AG09319 (cell line): ENCODE measurements around the gene B3GALNT2.
"Not testable (repeated sequence)": the region's sequence is repeated elsewhere in the genome, so short reads cannot be mapped to it uniquely, and the experiment has no call there.

ENCODE experiments used
- DNase-seq: peaks from one replicate; pipeline ENCODE4 v3.0.0-alpha.2; 2010; ENCODE audit warnings: low read depth; ENCODE audit errors: extremely low read depth
- TF ChIP-seq, protein P1 (sequence below): IDR thresholded peaks from 2 replicates; pipeline ENCODE4 v1.5.1; 2011; ENCODE audit warnings: low read depth, mild to moderate bottlenecking, inconsistent platforms, low read length, moderate library complexity

B3GALNT2 gene

DNA sequence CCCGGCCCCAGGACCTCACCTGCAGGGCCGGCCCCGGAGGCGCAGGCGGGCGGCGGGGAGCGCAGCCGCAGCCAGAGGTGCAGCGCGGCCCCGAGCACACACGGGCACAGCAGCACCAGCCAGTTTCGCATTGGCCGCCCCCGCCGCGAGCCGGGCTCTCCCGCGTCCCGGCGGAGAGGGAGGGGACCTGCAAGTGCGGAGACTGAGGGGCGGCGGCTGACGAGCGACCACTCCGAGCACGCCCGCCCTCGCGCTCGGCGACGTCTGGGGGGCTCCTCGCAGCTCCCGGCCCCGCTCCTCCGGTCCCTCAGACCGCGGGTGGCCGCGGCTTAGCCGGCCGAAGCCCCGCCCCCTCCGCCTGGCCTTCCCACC is at the start of gene B3GALNT2:
TSS of gene B3GALNT2 (minus strand) at position 331 of the 372 bp plus-strand sequence. CDS start at position 131, 200 bp downstream.
- TF ChIP-seq, protein P1, sequence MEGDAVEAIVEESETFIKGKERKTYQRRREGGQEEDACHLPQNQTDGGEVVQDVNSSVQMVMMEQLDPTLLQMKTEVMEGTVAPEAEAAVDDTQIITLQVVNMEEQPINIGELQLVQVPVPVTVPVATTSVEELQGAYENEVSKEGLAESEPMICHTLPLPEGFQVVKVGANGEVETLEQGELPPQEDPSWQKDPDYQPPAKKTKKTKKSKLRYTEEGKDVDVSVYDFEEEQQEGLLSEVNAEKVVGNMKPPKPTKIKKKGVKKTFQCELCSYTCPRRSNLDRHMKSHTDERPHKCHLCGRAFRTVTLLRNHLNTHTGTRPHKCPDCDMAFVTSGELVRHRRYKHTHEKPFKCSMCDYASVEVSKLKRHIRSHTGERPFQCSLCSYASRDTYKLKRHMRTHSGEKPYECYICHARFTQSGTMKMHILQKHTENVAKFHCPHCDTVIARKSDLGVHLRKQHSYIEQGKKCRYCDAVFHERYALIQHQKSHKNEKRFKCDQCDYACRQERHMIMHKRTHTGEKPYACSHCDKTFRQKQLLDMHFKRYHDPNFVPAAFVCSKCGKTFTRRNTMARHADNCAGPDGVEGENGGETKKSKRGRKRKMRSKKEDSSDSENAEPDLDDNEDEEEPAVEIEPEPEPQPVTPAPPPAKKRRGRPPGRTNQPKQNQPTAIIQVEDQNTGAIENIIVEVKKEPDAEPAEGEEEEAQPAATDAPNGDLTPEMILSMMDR, result no peak
- DNase-seq, result no peak

DNA sequence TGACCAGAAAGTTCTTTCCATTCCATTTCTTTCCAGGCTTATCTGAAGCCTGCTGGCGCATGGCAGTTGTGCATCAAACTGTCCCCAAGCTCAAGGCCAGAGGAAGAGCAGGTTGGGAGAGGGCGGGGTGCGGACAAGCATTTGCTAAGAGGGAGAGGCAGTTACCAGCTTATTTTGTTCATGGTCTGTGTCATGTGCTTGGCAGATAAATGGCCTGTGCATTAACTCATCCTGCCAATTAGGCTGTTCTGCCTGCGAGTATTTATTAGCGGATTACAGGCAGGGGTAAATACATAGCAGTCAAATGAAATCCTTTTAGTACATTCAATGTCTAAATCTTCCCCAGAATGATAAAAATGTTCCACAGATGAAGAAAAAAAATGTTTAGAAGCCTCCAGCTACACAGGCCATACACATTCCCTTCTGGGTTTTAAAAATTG is 48.9 kb upstream of the B3GALNT2 start:
- no peak for DNase-seq
- TF ChIP-seq, protein P1, result no peak

DNA sequence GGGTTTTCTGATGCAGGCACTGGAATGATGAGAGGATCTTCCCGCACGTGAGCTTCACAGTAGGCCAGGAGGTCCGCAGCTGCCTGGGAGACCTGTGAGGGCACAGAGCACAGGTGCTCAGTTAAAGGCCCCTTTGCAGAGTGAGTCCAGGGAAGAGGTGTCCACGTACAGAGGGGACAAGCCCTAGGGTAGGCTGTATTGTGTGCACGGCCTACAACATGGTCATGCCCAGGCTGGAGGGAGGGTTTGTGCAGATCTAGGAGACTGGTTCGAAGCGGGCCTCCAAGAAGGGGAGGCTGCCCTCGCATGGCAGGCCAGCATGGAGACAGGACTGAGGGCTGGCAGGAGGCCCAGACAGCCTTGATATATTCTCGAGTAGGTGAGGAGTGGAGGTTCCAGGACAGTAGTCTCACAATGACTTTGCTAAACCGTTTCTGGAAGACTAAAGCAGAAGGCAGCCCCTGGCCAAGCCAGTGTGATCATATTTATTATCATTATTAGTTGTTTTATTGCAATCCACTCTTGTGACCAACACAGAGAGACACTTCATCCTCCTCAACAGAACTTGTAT is 48.0 kb upstream of the B3GALNT2 start:
- DNase-seq, result no peak
- TF ChIP-seq, protein P1, result no peak

DNA sequence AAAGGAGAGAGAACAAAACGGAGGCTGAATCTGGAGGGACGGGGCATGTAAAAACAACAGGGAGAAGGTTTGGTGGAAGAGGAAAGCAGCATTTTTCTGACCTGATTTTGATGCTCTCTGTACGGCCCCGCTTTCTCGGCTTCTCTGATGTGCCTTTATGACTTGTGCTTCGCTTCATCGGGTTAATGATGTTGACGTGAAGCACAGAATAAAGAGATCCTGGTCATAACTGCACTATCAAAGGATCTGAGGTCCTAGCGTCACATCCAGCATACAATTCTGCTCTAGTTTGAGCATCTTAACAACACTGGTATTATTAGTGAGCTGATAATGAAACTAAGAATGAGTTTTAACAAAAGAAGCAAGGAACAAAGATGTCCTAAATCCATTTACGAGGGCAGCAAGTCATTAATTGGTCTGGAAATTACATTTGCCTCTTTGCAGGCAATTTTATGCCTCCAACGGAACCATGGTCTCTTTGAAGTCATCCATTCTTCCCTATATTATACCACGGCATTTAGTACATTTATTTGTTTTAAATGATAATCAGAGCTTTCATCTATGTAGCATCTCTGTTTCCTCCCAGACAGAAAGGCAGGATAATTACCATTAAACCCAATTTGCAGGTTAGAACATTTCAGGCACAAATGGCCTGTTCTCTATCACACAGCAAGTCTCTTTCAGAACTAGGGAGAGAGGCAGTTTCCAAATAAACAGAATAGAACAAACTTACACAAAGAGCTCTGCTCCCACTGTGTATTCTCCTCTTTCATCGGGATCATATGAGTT is 45.3 kb upstream of the B3GALNT2 start:
- TF ChIP-seq, protein P1, result no peak
- no peak for DNase-seq

DNA sequence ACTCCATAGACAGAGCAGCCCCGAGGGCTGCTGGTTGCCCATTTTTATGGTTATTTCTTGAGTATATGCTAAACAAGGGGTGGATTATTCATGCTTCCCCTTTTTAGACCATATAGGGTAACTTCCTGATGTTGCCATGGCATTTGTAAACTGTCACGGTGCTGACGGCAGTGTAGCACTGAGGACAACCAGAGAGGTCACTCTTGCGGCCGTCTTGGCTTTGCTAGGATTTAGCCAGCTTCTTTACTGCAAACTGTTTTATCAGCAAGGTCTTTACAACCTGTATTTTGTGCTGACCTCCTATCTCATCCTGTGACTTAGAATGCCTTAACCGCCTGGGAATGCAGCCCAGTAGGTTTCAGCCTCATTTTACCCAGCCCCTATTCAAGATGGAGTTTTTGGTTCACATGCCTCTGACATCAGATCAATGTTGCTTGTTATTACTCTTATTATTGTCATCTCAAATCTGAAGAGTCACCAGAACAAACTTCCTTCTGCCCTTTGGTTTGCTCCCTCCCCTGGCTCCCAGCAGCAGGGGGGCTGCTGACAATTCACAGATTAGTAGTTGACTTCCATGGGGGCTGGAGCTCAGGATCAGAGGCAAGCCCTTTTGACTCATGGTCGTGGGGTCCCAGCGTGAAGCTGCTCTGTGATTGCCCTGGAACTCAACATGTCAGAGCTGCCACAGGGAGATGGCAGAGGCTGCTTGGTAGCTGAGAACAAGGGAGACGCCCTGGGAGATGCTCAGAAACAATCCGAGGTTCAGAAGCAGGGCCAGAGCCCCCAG is 42.3 kb upstream of the B3GALNT2 start:
- DNase-seq, result not testable (repeated sequence)

DNA sequence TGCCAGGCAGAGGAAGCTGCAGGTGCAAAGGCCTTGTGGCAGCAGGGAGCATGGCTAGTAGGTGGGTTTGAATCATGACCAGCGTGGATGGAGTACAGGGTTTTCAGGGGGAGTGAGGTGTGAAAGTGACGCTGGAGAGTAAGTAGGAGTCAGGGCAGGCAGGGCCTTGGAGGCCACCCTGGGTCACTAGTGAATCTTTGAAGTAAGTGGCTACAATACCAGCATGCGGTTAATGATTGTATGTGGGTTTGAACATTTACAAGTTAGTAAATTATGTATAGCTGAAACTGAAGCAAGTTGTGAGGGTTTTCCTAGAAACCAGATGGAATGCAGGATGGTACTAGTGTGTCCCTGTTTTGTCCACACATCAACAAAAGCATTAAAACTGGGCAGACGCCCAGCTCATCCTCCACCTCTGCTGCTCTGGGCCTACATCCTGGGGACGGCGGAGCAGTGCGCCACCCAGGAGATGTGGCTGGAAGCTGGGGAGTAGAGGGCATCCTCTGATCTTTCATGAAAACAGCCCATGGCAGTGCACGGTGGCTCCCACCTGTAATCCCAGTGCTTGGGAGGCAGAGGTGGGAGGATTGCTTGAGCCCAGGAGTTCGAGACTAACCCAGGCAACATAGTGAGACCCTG is 41.2 kb upstream of the B3GALNT2 start:
- TF ChIP-seq, protein P1, result no peak
- DNase-seq, result no peak

DNA sequence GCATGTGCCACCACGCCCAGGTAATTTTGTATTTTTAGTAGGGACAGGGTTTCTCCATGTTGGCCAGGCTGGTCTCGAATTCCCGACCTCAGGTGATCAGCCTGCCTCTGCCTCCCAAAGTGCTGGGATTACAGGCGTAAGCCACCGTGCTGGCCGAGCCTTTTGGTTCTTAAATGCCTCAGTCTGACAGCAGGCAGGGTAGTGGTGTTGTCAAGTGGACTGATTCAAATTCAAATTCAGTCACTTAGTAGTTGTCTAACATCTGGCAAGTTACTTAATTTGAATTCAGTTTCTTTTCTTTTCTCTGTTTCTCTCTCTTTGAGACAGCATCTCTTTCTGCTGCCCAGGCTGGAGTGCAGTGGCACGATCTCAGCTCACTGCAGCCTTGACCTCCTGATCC is 38.6 kb upstream of the B3GALNT2 start:
- not testable (repeated sequence) for DNase-seq
